ENCODE results near the gene MBD3L3.
"Not testable (repeated sequence)": the region's sequence is repeated elsewhere in the genome, so short reads cannot be mapped to it uniquely, and the experiment has no call there.

Gene MBD3L3

DNA sequence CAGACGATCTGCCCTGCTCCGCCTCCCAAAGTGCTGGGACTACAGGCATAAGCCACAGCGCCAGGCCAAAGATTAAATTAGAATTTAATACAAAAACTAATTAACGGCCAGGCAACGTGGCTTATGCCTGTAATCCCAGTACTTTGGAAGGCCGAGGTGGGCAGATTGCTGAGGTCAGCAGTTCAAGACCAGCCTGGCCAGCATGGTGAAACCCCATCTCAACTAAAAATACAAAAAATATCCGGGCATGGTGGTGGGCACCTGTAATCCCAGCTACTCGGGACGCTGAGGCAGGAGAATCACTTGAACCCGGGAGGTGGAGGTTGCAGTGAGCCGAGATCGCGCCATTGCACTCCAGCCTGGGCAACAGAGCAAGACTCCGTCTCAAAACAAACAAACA, 2.8 kb downstream of the MBD3L3 start:
- H3K4me3 ChIP-seq (ENCODE audit: low read depth, low read length); H3K4me1 ChIP-seq (ENCODE audit: control insufficient read depth, insufficient read depth, low read length); H3K27me3 ChIP-seq (ENCODE audit: control insufficient read depth, insufficient read depth, low read length); H3K36me3 ChIP-seq (ENCODE audit: control insufficient read depth, insufficient read depth, low read length); H3K9ac ChIP-seq (ENCODE audit: low read depth, low read length); H3K9me3 ChIP-seq (ENCODE audit: control insufficient read depth, insufficient read depth, low read length): not testable (repeated sequence)

- H3K9me3 ChIP-seq (ENCODE audit: control insufficient read depth, insufficient read depth, low read length); H3K4me3 ChIP-seq (ENCODE audit: low read depth, low read length); H3K36me3 ChIP-seq (ENCODE audit: control insufficient read depth, insufficient read depth, low read length); H3K27me3 ChIP-seq (ENCODE audit: control insufficient read depth, insufficient read depth, low read length); H3K4me1 ChIP-seq (ENCODE audit: control insufficient read depth, insufficient read depth, low read length); H3K9ac ChIP-seq (ENCODE audit: low read depth, low read length): not testable (repeated sequence)
These were observed 3.7 kb downstream of the MBD3L3 start for GRCh38 chr19:7054635-7055368.

DNA sequence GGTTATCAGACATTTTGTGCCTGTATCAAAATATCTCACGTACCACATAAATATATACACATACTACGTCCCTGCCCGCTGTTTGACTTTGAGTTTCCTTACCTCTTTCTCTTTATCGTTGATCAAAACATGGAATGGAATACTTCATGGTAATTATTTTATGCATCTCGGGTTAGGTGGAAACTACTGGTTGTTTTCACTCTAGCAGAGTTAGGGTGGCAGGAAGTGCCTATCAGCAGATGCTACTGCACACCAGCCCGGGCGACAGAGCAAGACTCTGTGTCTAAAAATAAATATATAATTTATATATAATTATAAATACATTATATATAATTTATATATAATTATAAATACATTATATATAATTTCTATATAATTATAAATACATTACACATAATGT, 5.6 kb downstream of the MBD3L3 start:
- H3K4me1 ChIP-seq (ENCODE audit: control insufficient read depth, insufficient read depth, low read length); H3K4me3 ChIP-seq (ENCODE audit: low read depth, low read length): not testable (repeated sequence)

DNA sequence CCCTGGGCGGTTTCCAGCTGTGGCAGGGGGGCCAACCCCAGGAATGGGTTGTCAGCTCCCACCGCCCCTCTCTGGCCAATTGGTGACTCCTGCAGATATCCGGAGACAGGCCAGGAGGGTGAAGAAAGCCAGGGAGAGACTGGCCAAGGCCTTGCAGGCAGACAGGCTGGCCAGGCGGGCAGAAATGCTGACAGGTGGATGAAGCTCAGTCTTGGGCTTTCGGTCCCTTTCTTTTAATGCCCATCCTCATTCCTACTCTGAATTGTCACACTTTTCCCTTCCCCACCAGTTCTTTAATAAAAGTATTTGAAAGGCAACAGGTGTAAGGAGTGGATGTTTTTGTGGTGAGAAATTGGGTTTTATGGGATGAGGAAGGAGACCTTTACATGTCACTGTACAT, 7.1 kb downstream of the MBD3L3 start:
- not testable (repeated sequence) for H3K27me3 ChIP-seq (ENCODE audit: control insufficient read depth, insufficient read depth, low read length); H3K36me3 ChIP-seq (ENCODE audit: control insufficient read depth, insufficient read depth, low read length); H3K9ac ChIP-seq (ENCODE audit: low read depth, low read length); H3K4me3 ChIP-seq (ENCODE audit: low read depth, low read length); H3K4me1 ChIP-seq (ENCODE audit: control insufficient read depth, insufficient read depth, low read length); H3K9me3 ChIP-seq (ENCODE audit: control insufficient read depth, insufficient read depth, low read length)

More for the DNA sequence above, 5.6 kb downstream of the MBD3L3 start:
- H3K36me3 ChIP-seq (ENCODE audit: control insufficient read depth, insufficient read depth, low read length); H3K9me3 ChIP-seq (ENCODE audit: control insufficient read depth, insufficient read depth, low read length); H3K9ac ChIP-seq (ENCODE audit: low read depth, low read length); H3K27me3 ChIP-seq (ENCODE audit: control insufficient read depth, insufficient read depth, low read length): not testable (repeated sequence)

- not testable (repeated sequence) for H3K9me3 ChIP-seq (ENCODE audit: control insufficient read depth, insufficient read depth, low read length); H3K27me3 ChIP-seq (ENCODE audit: control insufficient read depth, insufficient read depth, low read length)
These were observed 9.5 kb downstream of the MBD3L3 start, which contains the start of gene MBD3L2 for GRCh38 chr19:7049021-7049420. MBD3L2 (plus strand) TSS chr19:7049321; CDS start chr19:7049374, 53 bp downstream.

GRCh38 chr19:7041563-7041962, 16.9 kb downstream of the MBD3L3 start:
- H3K9me3 ChIP-seq (ENCODE audit: control insufficient read depth, insufficient read depth, low read length); H3K9ac ChIP-seq (ENCODE audit: low read depth, low read length): not testable (repeated sequence)

More at GRCh38 chr19:7049021-7049420, 9.5 kb downstream of the MBD3L3 start, which contains the start of gene MBD3L2:
- not testable (repeated sequence) for H3K9ac ChIP-seq (ENCODE audit: low read depth, low read length); H3K4me3 ChIP-seq (ENCODE audit: low read depth, low read length); H3K36me3 ChIP-seq (ENCODE audit: control insufficient read depth, insufficient read depth, low read length); H3K4me1 ChIP-seq (ENCODE audit: control insufficient read depth, insufficient read depth, low read length)

DNA sequence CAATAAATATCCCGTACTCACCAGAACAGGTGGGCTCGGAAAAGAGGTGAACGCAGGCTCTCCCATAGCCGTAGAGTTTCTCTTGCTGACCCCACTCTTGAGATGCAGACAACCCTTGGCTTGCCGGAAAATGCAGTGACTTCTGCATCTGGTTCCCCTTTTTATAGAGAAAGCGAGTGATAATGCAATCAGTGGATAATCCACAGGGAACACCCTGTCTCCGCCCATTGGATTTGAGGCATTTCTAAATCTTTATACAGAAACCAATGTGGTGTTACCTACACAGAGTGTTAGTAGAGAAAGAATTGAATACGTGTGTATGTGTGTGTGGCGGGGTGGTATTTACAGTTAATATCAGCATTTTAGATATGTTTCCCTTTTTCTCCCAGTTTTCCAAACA, 18.4 kb downstream of the MBD3L3 start, which contains the start of gene MBD3L4:
Gene MBD3L4 (minus strand): TSS at position 101 of the 400 bp plus-strand sequence. CDS start 35 bp downstream, at position 66.
- not testable (repeated sequence) for H3K9ac ChIP-seq (ENCODE audit: low read depth, low read length); H3K4me1 ChIP-seq (ENCODE audit: control insufficient read depth, insufficient read depth, low read length); H3K9me3 ChIP-seq (ENCODE audit: control insufficient read depth, insufficient read depth, low read length); H3K36me3 ChIP-seq (ENCODE audit: control insufficient read depth, insufficient read depth, low read length); H3K4me3 ChIP-seq (ENCODE audit: low read depth, low read length); H3K27me3 ChIP-seq (ENCODE audit: control insufficient read depth, insufficient read depth, low read length)

More at GRCh38 chr19:7041563-7041962, 16.9 kb downstream of the MBD3L3 start:
- H3K27me3 ChIP-seq (ENCODE audit: control insufficient read depth, insufficient read depth, low read length); H3K4me3 ChIP-seq (ENCODE audit: low read depth, low read length); H3K36me3 ChIP-seq (ENCODE audit: control insufficient read depth, insufficient read depth, low read length); H3K4me1 ChIP-seq (ENCODE audit: control insufficient read depth, insufficient read depth, low read length): not testable (repeated sequence)

- H3K4me1 ChIP-seq (ENCODE audit: control insufficient read depth, insufficient read depth, low read length); H3K27me3 ChIP-seq (ENCODE audit: control insufficient read depth, insufficient read depth, low read length); H3K9me3 ChIP-seq (ENCODE audit: control insufficient read depth, insufficient read depth, low read length); H3K36me3 ChIP-seq (ENCODE audit: control insufficient read depth, insufficient read depth, low read length); H3K4me3 ChIP-seq (ENCODE audit: low read depth, low read length); H3K9ac ChIP-seq (ENCODE audit: low read depth, low read length): not testable (repeated sequence)
These were observed 28.2 kb downstream of the MBD3L3 start, which contains the start of gene MBD3L5 for GRCh38 chr19:7030278-7030677. MBD3L5 (plus strand) TSS chr19:7030578; CDS start chr19:7030612, 34 bp downstream.

- H3K4me1 ChIP-seq (ENCODE audit: control insufficient read depth, insufficient read depth, low read length); H3K27me3 ChIP-seq (ENCODE audit: control insufficient read depth, insufficient read depth, low read length); H3K4me3 ChIP-seq (ENCODE audit: low read depth, low read length); H3K9me3 ChIP-seq (ENCODE audit: control insufficient read depth, insufficient read depth, low read length); H3K9ac ChIP-seq (ENCODE audit: low read depth, low read length); H3K36me3 ChIP-seq (ENCODE audit: control insufficient read depth, insufficient read depth, low read length): not testable (repeated sequence)
These were observed 29.7 kb downstream of the MBD3L3 start for GRCh38 chr19:7028790-7029189.

GRCh38 chr19:7021331-7021730, 37.1 kb downstream of the MBD3L3 start, which contains the start of gene MBD3L2B:
MBD3L2B (minus strand) TSS chr19:7021431; CDS start chr19:7021397, 34 bp downstream.
- not testable (repeated sequence) for H3K36me3 ChIP-seq (ENCODE audit: control insufficient read depth, insufficient read depth, low read length); H3K4me3 ChIP-seq (ENCODE audit: low read depth, low read length); H3K4me1 ChIP-seq (ENCODE audit: control insufficient read depth, insufficient read depth, low read length); H3K9ac ChIP-seq (ENCODE audit: low read depth, low read length); H3K9me3 ChIP-seq (ENCODE audit: control insufficient read depth, insufficient read depth, low read length); H3K27me3 ChIP-seq (ENCODE audit: control insufficient read depth, insufficient read depth, low read length)

DNA sequence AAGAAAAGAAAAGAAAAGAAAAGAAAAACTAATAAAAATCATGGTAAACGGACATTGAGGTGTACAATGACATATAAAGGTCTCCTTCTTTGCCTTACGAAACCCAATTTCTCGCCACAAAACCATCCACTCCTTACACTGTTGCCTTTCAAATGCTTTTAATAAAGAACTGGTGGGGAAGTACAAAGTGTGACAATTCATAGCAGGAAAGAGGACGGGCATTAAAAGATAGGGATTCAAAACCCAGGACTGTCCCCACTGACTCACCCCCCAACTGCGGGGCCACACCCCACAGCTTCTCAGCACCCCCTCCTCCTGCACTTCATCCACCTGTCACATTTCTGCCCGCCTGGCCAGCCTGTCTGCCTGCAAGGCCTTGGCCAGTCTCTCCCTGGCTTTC, 39.6 kb downstream of the MBD3L3 start:
- Histone ChIP-seq H3K4me3 (ENCODE audit: low read depth, low read length) (no peak overlapping the region), H3K4me1 (ENCODE audit: control insufficient read depth, insufficient read depth, low read length) (no peaks in the 10 kb centered on the region), H3K9me3 (ENCODE audit: control insufficient read depth, insufficient read depth, low read length) (no peaks in the 10 kb centered on the region), H3K36me3 (ENCODE audit: control insufficient read depth, insufficient read depth, low read length) (no peaks in the 10 kb centered on the region), H3K9ac (ENCODE audit: low read depth, low read length) (no peak overlapping the region), H3K27me3 (ENCODE audit: control insufficient read depth, insufficient read depth, low read length) (no peaks in the 10 kb centered on the region)

GRCh38 chr19:7013678-7014077, 44.8 kb downstream of the MBD3L3 start:
- no peaks in the 10 kb centered on the region for H3K27me3 ChIP-seq (ENCODE audit: control insufficient read depth, insufficient read depth, low read length)
- H3K4me1 ChIP-seq (ENCODE audit: control insufficient read depth, insufficient read depth, low read length): no peaks in the 10 kb centered on the region
- no peaks in the 10 kb centered on the region for H3K36me3 ChIP-seq (ENCODE audit: control insufficient read depth, insufficient read depth, low read length)
- H3K9me3 ChIP-seq (ENCODE audit: control insufficient read depth, insufficient read depth, low read length): peaks cover 2% of the 10 kb centered on the region
- no peak overlapping the region for H3K9ac ChIP-seq (ENCODE audit: low read depth, low read length)
- H3K4me3 ChIP-seq (ENCODE audit: low read depth, low read length): no peak overlapping the region
